NOMO-1 treated with dmso at 0.1 percent for 144 hours (cell line): ENCODE measurements around the gene TAT.
A peak's percentile ranks its signal among the peaks of the same experiment; 100 is the strongest.
"Not testable (repeated sequence)": the region's sequence is repeated elsewhere in the genome, so short reads cannot be mapped to it uniquely, and the experiment has no call there.

Experiments
- DNase-seq: peaks from one replicate; lab custom pipeline; 2025; ENCODE audit not compliant: unreplicated experiment; lab: John Stamatoyannopoulos, UW

TAT gene

DNA sequence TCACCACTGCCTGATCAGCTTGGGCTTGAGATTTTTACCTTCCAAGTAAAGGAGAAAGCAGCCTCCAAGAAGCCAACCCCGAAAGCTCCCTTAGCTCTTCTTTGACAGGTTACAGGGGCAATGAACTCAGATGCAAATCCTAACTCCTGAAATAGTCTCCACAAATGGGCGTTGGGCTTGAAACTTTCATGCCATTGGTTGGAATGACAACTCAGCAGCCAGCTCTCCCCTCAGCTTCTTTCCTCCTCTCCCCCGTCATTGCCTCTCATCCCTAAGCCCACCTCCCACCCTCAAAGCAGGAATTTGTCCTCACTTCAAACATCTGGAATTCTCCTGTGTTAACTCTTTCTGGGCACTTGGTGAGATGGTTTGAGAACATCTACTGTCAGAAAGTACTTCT is at the start of gene TAT:
TSS of gene TAT (minus strand) at position 122 of the 400 bp plus-strand sequence. CDS start 677 bp downstream, outside the sequence.
- DNase-seq = no peak

GRCh38 chr16:71626018-71626857 is 49.3 kb upstream of the TAT start, which contains the start of gene MARVELD3:
MARVELD3 (plus strand) TSS chr16:71626184; CDS start chr16:71626230, 46 bp downstream.
- no peak for DNase-seq

DNA sequence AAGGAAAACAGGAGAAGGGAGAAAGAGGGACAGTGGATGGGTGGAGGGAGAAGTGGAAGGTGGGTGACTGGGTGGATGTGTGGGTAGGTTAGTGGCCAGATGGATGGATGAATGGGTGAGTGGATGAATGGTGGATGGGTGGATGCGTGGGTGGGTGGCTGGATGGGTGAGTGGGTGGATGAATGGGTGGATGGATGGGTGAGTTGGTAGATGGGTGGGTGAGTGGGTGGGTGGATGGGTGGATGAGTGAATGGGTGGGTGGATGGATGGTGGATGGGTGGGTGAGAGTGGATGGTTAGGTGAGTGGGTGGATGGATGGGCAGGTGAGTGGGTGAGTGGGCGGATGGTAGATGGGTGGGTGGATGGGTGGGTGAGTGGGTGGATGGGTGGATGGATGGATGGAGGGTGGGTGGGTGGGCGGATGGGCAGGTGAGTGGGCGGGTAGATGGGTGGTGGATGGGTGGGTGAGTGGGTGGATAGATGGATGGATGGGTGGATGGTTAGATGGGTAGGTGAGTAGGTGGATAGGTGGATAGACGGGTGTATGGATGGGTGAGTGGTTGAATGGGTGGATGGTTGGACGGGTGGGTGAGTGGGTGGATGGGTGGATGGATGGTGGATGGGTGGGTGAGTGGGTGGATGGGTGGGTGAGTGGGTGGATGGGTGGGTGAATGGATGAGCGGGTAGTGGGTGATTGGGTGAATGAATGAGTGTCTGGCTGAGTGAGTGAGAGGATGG is 48.4 kb upstream of the TAT start:
- DNase-seq = no peak

DNA sequence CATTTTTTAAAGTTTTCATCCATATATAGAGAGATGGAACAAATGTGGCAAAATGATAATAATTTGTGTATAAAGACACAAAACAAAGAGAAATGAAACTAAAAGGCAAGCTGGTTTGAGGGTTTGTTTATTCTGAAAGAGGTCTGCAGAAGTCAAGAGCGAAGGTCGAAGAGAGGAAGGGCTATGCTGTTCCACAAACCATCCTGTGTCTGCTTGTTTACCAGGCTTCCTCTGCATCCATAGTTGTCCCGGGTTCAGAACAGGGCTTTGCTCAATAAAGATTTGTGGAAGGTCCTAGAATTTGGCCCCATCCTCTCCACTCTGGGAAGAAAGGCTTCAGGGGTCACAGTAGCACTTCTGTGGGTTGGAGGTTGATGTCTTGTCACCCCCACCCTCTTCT is 46.7 kb upstream of the TAT start:
- DNase-seq = no peak

GRCh38 chr16:71622088-71622487 is 45.2 kb upstream of the TAT start:
- DNase-seq = no peak

- DNase-seq = no peak
Observed at GRCh38 chr16:71618429-71618828, 41.5 kb upstream of the TAT start.

GRCh38 chr16:71614956-71615355 is 38.1 kb upstream of the TAT start:
- DNase-seq = not testable (repeated sequence)

DNA sequence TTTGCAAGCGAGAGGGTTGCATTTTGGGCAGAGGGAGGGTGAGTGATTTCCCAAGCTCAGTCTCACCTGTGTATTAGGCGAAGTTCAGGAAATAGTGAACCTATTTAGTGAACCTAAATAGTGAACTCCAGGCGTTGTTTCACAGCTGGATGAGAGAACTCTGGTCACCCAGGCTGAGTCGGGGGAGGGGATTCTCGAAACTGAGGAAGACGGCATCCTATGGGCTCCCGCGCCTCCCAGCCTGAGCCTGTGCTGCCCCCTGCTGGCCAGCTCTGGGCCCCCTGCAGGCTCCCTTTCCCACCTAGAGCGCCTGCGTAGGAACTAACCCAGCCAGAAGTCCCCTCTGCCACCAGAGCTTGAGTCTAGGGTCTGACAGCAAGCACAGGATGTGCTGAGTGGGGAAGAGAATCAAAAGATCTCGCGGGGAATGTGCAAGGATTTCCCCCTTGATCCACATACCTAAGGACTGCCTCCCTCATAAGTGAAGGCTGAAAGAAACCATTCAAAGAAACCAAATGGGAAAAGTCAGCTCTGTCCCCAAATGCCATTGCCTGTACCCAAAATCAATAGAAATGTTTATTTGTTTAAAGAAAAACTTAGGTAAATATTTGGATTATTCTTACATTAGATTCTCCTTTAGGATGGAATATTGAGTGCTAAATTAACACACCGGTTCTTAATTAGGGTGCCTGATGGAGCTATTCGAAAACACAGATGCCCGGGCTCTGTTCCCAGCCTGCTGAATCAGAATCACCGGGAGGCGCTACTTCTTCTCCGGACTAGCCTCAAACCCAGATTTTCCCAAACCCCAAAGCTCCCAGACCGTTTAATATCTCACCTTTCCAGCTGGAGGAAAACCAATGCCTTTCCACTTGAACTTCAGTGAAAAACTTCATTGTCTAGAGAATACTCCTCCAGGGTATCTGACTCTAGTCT is 34.3 kb upstream of the TAT start:
- peak; percentile 20 for DNase-seq

DNA sequence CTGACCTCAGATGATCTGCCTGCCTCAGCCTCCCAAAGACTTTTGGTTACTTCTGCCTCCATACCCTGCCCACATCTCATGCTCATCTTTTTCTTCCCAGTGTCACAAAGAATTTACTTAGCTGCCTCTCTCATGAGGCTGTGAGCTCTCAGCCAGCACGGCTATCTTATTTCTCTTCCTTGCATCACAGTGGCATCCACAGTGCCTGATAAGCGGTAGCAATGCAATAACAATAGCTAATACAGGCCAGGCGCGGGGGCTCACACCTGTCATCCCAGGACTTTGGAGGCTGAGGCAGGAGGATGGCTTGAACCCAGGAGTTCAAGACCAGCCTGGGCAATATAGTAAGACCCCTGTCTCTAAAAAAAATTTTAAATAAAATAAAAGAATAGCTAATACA is 33.6 kb upstream of the TAT start:
- DNase-seq = no peak

DNA sequence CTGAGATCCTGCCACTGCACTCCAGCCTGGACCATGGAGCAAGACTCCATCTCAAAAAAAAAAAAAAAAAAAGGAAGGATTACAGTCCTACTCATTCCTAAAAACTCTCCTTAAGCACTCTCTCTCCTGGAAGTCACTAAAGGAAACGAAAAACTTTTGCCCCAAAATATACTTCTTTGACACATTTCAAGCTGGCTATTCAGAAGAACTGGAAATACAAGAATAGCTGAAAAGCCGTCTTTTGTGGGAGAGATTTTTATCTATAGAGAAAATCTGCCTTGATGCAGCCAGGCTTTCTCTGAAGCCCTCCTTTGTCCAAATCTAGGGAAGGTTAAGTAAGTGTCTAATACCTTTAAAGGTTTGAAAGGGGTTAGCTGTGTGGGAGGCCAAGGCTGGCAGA is 32.2 kb upstream of the TAT start:
- no peak for DNase-seq

- DNase-seq = no peak
Observed at GRCh38 chr16:71600822-71601221, 23.9 kb upstream of the TAT start.

DNA sequence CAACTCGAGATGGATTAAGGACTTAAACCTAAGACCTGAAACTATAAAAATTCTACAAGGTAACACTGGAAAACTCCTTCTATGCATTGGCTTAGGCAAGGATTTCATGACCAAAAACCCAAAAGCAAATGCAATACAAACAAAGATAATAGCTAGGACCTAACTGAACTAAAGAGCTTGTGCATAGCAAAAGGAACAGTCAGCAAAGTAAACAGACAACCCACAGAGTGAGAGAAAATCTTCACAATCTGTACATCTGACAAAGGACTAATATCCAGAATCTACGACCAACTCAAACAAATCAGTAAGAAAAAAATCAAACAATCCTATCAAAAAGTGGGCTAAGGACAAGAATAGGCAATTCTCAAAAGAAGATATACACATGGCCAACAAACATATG is 21.5 kb upstream of the TAT start:
- not testable (repeated sequence) for DNase-seq

GRCh38 chr16:71595340-71595826 is 18.5 kb upstream of the TAT start:
- DNase-seq = not testable (repeated sequence)

DNA sequence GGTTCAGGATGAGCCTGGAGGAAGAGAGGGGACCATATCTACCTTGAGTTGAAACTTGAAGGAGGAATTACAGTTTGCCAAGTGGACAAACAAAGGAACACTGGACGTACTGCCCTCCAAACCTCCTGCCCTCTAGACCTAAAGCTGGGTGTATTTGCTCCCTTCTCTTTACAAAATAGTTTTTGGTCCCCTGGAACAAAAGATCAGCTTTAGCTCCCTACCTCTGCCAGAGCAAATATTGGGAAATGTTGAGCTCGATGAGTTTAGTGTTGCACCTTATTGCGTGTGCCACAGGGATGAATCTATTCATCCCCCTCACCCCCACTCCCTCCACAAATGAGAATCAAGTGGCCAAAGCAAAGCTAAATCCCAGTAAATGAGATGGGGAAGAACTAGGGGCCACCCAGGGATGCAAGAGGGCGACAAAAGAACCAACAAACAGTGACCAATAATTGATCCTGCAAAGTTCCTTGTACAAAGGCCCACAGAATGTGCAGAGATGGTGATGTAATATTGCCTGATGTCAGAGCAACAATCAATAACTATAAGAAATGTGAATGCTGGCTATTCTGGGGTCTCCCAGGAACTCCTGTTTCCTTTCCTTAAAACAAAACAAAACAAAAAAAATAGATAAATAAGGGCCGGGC is 17.2 kb upstream of the TAT start:
- DNase-seq = no peak

DNA sequence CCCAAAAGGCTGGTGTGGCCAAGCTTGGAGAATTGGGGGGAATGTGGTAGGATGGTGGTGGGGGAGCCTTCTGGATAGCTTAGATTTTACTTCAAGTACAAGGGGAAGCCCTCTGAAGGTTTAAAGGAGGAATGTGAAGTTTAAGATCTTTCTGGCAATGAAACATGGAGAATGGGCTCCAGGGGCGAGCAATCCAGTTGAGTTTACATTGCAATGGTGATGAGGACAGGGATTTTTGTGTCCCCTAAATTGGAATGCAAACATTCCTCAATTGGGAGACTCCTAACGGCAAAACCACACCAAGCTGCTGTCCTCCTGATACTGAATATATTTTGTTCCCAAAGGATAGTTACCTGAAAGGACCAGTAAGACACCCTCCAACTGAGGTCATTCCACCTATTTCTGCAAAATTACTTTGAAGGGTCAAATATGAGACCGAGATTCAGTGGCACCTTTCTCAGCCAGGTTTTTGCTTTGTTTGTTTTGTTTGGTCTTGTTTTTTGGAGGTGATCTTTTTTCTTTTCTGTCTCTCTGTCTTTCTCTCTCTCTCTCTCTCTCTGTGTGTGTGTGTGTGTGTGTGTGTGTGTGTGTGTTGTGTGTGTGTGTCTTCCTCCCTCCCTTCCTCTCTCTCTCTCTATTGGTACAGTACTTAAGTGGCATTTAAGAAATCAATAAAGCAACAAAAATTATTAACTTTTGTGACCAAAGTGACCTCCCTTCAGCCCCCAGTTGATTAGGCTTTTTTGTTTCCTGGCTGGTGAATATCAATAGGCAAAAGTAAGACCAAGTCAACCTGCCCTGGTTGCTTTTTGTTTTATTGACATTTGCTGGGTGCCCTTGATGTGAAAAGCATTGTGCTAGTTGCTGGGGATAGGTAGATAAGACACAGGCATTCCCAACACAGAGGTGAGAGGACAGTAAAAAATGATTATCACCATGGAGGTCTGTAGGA is 16.4 kb upstream of the TAT start:
- DNase-seq = no peak

DNA sequence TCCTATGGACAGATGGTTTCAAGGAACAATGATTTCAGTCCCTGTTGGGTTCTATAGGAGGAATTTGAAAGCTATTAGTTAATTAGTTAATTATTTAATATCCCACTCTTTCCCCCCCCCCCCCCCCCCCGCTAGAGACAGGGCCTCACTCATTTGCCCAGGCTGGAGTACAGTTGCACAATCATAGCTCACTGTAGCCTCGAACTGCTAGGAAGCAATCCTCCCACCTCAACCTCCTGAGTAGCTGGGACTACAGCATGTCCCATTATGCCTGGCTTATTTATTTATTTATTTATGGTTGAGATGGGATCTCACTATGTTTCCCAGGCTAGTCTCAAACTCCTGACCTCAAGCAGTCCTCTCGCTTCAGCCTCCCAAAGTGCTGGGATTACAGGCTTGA is 15.0 kb upstream of the TAT start:
- DNase-seq = no peak

- no peak for DNase-seq
Observed at GRCh38 chr16:71590584-71590983, 13.7 kb upstream of the TAT start.

GRCh38 chr16:71590071-71590470 is 13.2 kb upstream of the TAT start:
- DNase-seq = not testable (repeated sequence)

DNA sequence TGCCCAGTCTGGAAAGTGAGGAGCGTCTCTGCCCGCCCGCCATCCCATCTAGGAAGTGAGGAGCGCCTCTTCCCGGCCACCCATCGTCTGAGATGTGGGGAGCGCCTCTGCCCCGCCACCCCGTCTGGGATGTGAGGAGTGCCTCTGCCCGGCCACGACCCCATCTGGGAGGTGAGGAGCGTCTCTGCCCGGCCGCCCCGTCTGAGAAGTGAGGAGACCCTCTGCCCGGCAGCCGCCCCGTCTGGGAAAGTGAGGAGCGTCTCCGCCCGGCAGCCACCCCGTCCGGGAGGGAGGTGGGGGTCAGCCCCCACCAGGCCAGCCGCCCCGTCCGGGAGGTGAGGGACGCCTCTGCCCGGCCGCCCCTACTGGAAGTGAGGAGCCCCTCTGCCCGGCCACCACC is 12.4 kb upstream of the TAT start:
- not testable (repeated sequence) for DNase-seq
